MM.1S (cell line): Measurements from ENCODE around the gene RPAIN.

Experiments used
- DNase-seq: peaks from one replicate; pipeline ENCODE4 v3.0.0-alpha.2; 2015
- H2AFZ ChIP-seq: fragments of 300-600 bp; sonication (generic); 2 replicates; pipeline ENCODE4 v1.6.0; 2016; ENCODE audit warnings: antibody characterized with exemption, low read length
- H3F3A ChIP-seq: fragments of 300-600 bp; sonication (generic); 2 replicates; pipeline ENCODE4 v1.6.1; 2016; ENCODE audit warnings: mild to moderate bottlenecking, antibody characterized with exemption, low read length, moderate library complexity, mixed read lengths; ENCODE audit not compliant: insufficient read depth
- H3K27ac ChIP-seq: fragments of 300-600 bp; sonication (generic); 2 replicates; pipeline ENCODE4 v1.5.1; 2016; ENCODE audit warnings: mild to moderate bottlenecking, low read length
- H3K27me3 ChIP-seq: fragments of 300-600 bp; sonication (generic); replicated peaks from 2 replicates; pipeline ENCODE4 v1.6.0; 2016; ENCODE audit warnings: low read length; ENCODE audit not compliant: insufficient read depth
- H3K36me3 ChIP-seq: fragments of 300-600 bp; sonication (generic); replicated peaks from 2 replicates; pipeline ENCODE4 v1.6.1; 2016; ENCODE audit warnings: mild to moderate bottlenecking, low read length, mixed read lengths; ENCODE audit not compliant: insufficient read depth
- H3K4me1 ChIP-seq: fragments of 300-600 bp; sonication (generic); 2 replicates; pipeline ENCODE4 v1.6.1; 2016; ENCODE audit warnings: low read length, mixed read lengths
- H3K4me2 ChIP-seq: fragments of 300-600 bp; sonication (generic); 2 replicates; pipeline ENCODE4 v1.6.0; 2016; ENCODE audit warnings: low read depth, low read length
- H3K4me3 ChIP-seq: fragments of 300-600 bp; sonication (generic); 2 replicates; pipeline ENCODE4 v1.5.1; 2016; ENCODE audit warnings: low read length, mixed read lengths
- H3K79me2 ChIP-seq: fragments of 300-600 bp; sonication (generic); 2 replicates; pipeline ENCODE4 v1.6.1; 2016; ENCODE audit warnings: mixed run types, low read length, mixed read lengths
- H3K9ac ChIP-seq: fragments of 300-600 bp; sonication (generic); 2 replicates; pipeline ENCODE4 v1.6.1; 2016; ENCODE audit warnings: low read length, mixed read lengths
- H3K9me2 ChIP-seq: fragments of 300-600 bp; sonication (generic); replicated peaks from 2 replicates; pipeline ENCODE4 v1.6.1; 2016; ENCODE audit warnings: mild to moderate bottlenecking, low read length, mixed read lengths; ENCODE audit not compliant: insufficient read depth
- H3K9me3 ChIP-seq: fragments of 300-600 bp; sonication (generic); replicated peaks from 2 replicates; pipeline ENCODE4 v1.6.1; 2016; ENCODE audit warnings: mild to moderate bottlenecking, low read length, mixed read lengths; ENCODE audit not compliant: insufficient read depth
- H4K20me1 ChIP-seq: fragments of 300-600 bp; sonication (generic); 2 replicates; pipeline ENCODE4 v1.6.1; 2016; ENCODE audit warnings: mild to moderate bottlenecking, low read length, moderate library complexity, mixed read lengths; ENCODE audit not compliant: insufficient read depth
- EZH2 ChIP-seq: fragments of 300-600 bp; sonication (generic); optimal IDR thresholded peaks from 2 replicates; pipeline ENCODE3; 2017; ENCODE audit warnings: low read depth, mild to moderate bottlenecking, antibody characterized with exemption, low read length, mixed read lengths
- EZH2phosphoT487 ChIP-seq: fragments of 300-600 bp; sonication (generic); IDR thresholded peaks from 2 replicates; pipeline ENCODE4 v1.6.1; 2018; ENCODE audit warnings: antibody characterized with exemption, low read length
- TF ChIP-seq, protein P1 (sequence below): fragments of 300-600 bp; sonication (generic); IDR thresholded peaks from 2 replicates; pipeline ENCODE4 v1.5.1; 2016; ENCODE audit warnings: antibody characterized with exemption, low read length, mixed read lengths

The RPAIN gene

DNA sequence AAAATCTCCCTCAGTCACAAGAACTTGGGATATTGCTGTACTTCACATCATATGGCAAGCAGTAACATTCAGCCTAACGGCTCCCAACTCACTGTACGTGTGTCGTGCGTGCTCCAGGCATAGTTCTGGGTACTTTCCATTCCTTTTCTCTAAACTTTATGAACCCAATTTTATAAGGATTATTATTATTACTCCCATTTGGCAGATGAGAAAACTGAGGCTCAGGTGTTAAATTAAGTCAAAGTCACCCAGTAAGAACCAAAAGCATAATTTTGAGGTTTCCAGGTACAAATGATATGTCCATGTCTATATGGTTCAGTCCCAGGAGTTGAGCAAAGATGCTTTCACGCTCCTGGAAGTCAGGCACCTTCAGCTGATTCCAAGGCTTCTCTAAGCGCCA lies 23.7 kb downstream of the RPAIN start:
- no peak for TF ChIP-seq EZH2phosphoT487
- TF ChIP-seq, protein P1, sequence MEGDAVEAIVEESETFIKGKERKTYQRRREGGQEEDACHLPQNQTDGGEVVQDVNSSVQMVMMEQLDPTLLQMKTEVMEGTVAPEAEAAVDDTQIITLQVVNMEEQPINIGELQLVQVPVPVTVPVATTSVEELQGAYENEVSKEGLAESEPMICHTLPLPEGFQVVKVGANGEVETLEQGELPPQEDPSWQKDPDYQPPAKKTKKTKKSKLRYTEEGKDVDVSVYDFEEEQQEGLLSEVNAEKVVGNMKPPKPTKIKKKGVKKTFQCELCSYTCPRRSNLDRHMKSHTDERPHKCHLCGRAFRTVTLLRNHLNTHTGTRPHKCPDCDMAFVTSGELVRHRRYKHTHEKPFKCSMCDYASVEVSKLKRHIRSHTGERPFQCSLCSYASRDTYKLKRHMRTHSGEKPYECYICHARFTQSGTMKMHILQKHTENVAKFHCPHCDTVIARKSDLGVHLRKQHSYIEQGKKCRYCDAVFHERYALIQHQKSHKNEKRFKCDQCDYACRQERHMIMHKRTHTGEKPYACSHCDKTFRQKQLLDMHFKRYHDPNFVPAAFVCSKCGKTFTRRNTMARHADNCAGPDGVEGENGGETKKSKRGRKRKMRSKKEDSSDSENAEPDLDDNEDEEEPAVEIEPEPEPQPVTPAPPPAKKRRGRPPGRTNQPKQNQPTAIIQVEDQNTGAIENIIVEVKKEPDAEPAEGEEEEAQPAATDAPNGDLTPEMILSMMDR = no peak
- TF ChIP-seq EZH2 = no peak
- Histone ChIP-seq H3K36me3 (peaks cover 8% of the 10 kb centered on the region; the same call in 1 of the 2 replicates), H3F3A (peaks cover 2% of the 10 kb centered on the region; the same call in 1 of the 2 replicates), H3K4me3 (no peak overlapping the region), H3K4me2 (no peak overlapping the region), H3K9me3 (no peaks in the 10 kb centered on the region), H3K9ac (no peak overlapping the region), H3K79me2 (peaks cover 8% of the 10 kb centered on the region), H3K9me2 (no peaks in the 10 kb centered on the region), H3K27ac (no peak overlapping the region), H4K20me1 (no peaks in the 10 kb centered on the region), H3K4me1 (peaks cover 4% of the 10 kb centered on the region; the same call in 1 of the 2 replicates), H2AFZ (no peak overlapping the region), H3K27me3 (no peaks in the 10 kb centered on the region)
- DNase-seq = no peak

DNA sequence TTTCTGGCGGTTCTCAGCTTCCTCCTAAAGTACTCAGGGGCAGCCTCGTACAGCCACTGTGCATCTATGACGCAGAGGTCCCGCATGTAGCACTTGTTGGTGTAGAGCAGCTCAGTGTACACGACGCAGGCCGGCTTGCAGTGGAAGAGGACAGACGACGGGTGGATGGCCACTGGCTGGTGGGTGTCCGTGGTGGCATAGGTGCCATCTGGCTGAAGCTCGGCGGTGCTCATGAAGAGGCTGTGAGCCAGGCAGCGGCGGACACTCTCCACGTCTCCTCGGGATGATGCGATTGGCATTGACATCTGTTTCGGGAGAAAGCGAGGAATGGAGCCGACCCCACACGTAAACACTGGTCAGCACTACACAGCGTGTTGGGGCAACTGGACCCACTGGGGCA lies 24.2 kb downstream of the RPAIN start:
- H3K79me2 ChIP-seq = peaks cover 6% of the 10 kb centered on the region; the same call in 1 of the 2 replicates
- TF ChIP-seq, protein P1 = no peak
- TF ChIP-seq EZH2 (no peak), EZH2phosphoT487 (no peak)
- peaks cover 8% of the 10 kb centered on the region; the same call in 1 of the 2 replicates for H3K36me3 ChIP-seq
- no peaks in the 10 kb centered on the region for H3K9me3 ChIP-seq
- no peaks in the 10 kb centered on the region for H4K20me1 ChIP-seq
- no peak overlapping the region for H3K4me2 ChIP-seq
- no peaks in the 10 kb centered on the region for H3K9me2 ChIP-seq
- peaks cover 2% of the 10 kb centered on the region; the same call in 1 of the 2 replicates for H3F3A ChIP-seq
- H3K27me3 ChIP-seq = no peaks in the 10 kb centered on the region
- peaks cover 4% of the 10 kb centered on the region; the same call in 1 of the 2 replicates for H3K4me1 ChIP-seq
- H3K4me3 ChIP-seq = no peak overlapping the region
- no peak overlapping the region for H3K9ac ChIP-seq
- H2AFZ ChIP-seq = no peak overlapping the region
- no peak overlapping the region for H3K27ac ChIP-seq
- no peak for DNase-seq

DNA sequence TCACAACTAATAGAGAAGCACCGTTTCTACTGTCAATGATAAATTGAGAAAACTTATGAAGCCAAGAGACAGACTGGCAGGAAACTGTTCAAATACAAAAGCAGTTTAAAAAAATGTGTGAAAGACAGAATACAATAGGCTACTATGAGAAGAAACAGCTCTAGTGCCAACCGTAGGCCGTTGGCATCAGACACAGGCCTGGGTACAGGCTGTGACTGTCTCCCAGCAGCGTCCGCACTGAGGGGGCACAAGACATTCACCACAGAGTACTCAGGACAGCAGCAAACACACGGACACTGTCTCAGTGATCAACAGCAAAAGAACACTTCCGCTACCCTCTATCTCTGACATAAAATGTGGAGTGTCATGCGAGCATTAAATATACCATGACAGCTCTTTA lies 26.8 kb downstream of the RPAIN start:
- no peak overlapping the region for H2AFZ ChIP-seq

More for the DNA sequence above, 26.8 kb downstream of the RPAIN start:
- no peak overlapping the region for H3K9ac ChIP-seq
- no peak overlapping the region for H3K4me2 ChIP-seq
- H3K27me3 ChIP-seq = no peaks in the 10 kb centered on the region
- H4K20me1 ChIP-seq = no peaks in the 10 kb centered on the region
- no peaks in the 10 kb centered on the region for H3F3A ChIP-seq
- H3K4me3 ChIP-seq = no peak overlapping the region
- no peak for DNase-seq
- no peaks in the 10 kb centered on the region for H3K9me3 ChIP-seq
- H3K4me1 ChIP-seq = no peaks in the 10 kb centered on the region
- H3K9me2 ChIP-seq = no peaks in the 10 kb centered on the region
- peaks cover 6% of the 10 kb centered on the region; the same call in 1 of the 2 replicates for H3K79me2 ChIP-seq
- peaks cover 8% of the 10 kb centered on the region for H3K36me3 ChIP-seq
- H3K27ac ChIP-seq = no peak overlapping the region
- TF ChIP-seq, protein P1 = no peak
- TF ChIP-seq EZH2 (no peak), EZH2phosphoT487 (no peak)
